ENCODE data around the gene STK32A.
"Not testable (repeated sequence)": the region's sequence is repeated elsewhere in the genome, so short reads cannot be mapped to it uniquely, and the experiment has no call there.

STK32A gene

DNA sequence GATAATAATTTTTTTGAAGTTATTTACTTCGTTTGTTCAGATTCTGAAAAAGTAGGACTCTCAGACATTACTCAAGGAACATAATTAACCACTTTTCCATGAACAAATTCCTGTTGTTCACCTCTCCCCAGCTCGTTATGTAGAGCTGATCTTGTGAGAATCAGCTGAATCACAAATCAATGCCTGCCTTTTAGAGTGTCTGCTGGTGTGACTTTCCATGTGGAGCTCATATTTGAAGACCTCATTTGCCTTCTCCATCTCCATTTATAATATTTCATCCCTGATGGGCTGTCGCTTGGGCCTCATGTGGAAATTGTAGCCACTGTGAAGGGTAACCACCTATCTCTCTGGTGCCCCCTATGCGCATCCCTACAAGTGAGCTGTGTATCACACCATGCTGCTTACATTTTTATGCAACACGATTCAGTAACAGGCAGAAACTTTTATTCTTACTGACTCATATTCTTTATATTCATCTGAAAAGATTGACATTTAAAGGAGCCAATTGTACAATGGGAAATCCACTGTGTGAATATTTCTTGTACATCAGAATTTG is 111.3 kb downstream of the STK32A start:
- no peak for DNase-seq (ENCODE audit: low read depth in 2 of 2)

DNA sequence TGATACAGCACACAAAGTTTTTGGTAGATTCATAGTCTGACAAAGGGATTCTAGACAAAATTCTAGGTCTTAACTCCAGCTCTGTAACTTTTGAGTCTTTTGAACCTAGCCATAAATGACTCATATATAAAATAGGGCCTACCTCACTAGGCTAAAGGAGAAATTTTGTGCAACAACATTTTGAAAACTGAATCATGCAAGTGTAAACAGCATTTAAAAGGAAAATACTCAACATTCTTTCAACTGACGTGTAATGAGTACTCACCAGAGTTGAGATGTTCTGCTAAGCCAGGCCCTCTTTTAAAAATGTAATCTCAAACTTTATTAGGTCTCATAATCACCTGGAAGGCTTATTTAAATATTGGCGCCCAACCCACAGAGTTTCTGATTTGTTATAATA is 113.2 kb downstream of the STK32A start:
- no peak for DNase-seq (ENCODE audit: low read depth in 2 of 2)

DNA sequence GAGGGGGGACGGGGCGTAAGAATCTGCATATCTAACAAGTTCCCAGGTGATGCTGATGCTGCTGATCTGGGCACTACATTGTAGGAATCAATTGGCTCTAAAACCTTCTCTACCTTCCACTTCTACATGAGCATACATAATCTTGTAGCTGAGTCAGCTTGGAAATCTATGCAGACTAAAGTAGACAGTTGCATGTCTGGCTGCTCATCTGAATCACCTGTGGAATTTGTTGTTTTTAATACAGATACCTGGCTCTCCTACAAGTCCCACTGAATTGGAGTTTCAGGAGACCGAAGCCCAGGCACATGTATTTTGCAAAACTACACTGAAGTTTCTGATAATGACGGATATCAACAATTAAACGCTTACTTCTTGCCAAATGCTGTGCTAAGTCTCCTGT is 113.6 kb downstream of the STK32A start:
- DNase-seq (ENCODE audit: low read depth in 2 of 2), result no peak

DNA sequence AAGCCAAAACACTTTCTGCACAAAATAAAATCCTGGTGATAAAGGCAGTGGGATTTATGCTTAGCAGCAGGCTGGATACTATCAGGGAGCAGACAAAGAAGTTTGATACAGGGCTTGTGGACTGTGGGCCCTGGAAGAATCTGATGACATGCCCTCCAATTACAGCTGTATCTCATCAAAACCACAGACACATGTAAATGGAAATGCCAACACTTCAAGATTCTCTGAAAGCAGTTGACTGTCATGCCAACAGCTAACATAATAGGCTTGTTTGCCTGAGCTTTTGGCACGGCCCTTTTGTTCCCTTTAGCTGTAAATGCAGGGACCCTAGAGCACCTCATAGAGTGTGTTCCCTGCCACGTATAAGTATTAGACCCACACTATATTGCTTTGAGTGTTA is 114.4 kb downstream of the STK32A start:
- DNase-seq (ENCODE audit: low read depth in 2 of 2), result no peak

DNA sequence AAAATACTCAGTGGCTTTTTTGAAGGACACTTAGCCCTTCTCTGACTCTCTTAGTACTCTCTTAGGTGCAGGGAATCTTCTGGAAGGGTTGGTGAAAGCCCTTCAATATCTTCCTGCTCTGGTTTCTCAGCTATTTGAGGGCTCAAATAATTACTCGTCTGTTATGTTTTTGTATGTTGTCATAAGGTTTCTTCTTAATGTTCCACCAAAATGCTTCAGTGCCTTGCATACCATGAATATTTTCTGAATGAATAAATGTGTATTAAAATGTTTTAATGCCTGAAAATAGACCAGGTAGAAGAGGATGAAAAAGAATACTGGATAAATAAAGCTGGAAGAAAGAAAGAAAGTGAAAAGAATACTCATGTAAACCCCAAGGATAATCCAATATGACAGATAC is 124.3 kb downstream of the STK32A start:
- DNase-seq (ENCODE audit: low read depth in 2 of 2), result no peak

DNA sequence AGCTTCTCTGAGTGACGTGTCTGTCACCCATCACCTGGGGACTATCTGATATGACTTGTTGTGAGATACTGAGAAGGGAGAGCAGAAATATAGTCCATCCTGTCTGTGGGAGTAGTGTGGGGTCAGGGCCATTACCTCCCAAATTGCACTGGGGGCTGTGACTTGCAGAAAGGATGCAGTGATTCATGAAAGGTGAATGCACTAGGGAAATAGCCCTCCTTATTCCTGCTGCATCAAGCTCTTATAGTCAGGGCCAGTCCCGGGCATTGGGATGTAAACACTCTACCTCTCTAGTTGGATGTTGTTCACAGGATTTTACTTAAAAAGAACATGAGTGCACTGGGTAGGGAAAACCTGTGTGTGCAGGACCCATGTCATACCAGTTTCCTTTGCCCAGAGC is 124.8 kb downstream of the STK32A start:
- no peak for DNase-seq (ENCODE audit: low read depth in 2 of 2)

DNA sequence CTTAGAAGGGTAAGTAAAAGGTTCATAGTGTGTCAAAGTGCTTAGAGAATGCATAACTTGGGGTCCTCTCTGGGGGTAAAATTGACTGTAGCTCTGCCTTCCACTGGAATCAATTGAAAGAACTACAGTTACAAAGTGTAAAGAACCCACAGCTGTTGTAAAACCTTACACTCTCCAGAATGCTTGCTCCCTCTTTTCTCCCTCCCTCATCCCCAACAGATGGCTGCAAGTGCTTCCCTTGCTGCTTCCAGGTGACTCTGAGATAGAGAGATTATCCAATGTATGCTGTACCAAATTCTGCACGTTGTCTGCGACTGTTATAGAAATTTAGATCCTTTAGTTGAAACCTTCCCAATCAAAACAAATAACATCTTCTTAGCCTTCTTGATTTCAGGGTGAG is 126.0 kb downstream of the STK32A start:
- DNase-seq (ENCODE audit: low read depth in 2 of 2), result no peak

DNA sequence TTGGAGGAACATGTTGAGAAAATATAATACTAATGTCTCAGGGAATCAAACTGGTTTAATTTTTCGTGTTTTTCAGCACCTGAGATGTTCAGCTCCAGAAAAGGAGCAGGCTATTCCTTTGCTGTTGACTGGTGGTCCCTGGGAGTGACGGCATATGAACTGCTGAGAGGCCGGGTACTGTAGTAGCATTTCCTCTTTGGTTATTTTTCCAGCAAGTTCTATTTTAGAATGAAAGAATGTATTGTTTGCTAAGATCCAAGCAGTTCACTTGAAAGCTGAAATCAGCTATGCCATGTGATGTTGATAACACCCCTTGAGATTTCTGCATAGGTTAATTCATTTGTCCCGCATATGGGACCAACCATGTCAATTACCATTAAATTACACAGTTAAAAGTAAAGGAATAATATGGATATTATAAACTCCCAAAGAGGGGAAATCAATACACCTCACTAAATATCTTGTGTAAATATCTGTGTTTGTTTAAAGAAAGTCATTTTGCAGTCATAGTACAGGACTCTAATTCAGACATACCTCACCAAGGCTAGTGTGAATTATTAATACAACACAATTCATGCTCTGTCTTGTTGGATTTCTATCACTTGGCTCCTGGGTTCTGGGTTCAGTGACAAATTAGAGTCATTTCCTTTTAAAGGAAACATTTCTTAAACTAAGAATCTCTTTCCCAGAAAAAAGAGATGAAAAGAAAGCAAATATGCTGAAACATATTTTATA is 126.8 kb downstream of the STK32A start:
- DNase-seq (ENCODE audit: low read depth in 2 of 2), result no peak

DNA sequence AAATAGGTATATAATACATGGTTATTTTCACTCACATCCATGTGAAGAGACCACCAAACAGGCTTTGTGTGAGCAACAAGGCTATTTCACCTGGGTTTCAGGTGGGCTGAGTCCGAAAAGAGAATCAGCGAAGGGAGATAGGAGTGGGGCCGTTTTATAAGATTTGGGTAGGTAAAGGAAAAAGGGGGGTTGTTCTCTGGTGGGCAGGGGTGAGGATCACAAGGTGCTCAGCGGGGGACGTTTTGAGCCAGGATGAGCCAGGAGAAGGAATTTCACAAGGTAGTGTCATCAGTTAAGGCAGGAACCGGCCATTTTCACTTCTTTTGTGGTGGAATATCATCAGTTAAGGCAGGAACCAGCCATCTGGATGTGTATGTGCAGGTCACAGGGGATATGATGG is 132.6 kb downstream of the STK32A start:
- not testable (repeated sequence) for DNase-seq (ENCODE audit: low read depth in 2 of 2)

DNA sequence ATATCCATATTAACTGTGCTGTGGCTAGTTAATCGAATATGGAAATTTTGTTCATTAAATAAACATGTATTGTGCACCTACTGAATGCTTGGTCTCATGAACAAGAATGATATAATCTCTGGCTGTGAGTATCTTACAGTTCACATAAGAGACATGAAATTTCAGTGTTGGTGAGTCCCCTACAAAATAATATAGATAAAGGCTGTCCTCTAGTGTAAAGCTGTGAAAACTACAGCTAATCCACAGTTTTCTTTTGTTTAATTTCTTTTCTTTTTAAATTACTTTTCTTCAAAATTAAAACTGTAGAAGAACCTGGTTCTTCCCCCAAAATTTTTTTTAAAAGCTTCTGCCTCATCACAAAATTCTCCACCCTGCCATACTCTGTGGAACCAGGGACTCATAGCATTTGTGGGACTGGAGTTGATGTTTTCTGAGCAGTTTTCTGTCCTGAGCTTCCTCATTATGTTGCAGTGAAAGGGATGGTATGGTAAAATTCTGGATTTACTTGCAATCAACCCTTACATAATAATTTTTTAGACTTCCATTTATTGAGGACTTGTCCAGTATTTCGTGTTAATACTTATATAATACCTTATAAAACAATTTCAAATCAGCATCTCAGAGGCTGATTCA is 135.0 kb downstream of the STK32A start:
- DNase-seq (ENCODE audit: low read depth in 2 of 2), result no peak

DNA sequence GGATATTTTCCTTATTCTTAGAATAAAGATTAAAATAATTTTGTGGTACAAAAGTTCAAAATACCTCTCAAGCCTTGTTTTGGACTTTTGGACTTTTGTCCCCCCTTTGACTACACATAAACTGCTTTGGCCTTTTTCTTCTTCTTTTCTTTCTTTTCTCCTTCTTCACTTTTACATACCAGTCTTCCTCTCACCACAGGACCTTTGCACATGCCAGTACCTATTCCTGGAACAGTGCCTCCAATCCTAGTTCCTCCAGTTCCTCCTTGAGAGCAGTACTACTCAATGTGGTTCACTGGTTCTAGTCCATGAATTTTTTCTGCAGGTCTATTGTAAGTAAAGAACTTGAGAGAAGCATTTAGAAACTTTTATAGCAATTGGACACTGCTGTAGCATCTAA is 136.5 kb downstream of the STK32A start:
- no peak for DNase-seq (ENCODE audit: low read depth in 2 of 2)

DNA sequence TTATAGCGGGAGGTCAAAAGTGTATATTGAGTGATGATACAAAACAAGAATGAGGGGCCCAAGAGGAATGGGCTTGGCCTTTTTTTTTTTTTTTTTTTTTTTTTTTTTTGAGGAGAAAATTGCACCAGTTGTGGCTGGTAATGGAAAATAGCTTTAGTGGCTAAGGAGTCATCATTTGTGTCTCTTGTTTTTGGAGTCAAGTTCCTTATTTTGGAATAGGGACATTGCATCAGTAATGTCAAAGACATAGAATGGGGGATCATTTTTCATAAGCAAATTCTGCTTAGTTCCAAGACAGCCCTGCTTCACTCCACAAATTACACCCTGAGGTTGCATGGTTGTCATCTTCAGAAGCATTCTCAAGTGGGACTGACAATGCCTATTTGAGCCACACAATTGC is 137.4 kb downstream of the STK32A start:
- no peak for DNase-seq (ENCODE audit: low read depth in 2 of 2)

DNA sequence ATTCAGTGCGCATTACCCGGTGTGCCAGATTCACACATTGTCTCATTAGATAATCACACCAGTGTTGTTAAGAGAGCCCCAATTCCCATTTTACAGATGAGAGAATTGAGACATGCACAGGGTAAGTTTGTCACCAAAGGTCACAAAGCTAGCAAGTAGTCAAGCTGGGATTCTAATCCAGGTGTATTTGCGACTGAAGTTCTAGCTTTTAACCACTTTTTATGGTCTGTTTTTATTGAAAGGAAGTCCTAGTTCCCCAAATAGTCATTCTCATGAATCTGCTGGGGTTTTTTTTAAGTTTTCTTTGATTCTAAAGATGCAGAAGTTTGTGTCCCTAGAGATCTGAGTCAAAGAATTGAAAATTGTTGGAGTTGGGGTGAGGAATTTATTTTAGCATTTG is 138.5 kb downstream of the STK32A start:
- no peak for DNase-seq (ENCODE audit: low read depth in 2 of 2)

DNA sequence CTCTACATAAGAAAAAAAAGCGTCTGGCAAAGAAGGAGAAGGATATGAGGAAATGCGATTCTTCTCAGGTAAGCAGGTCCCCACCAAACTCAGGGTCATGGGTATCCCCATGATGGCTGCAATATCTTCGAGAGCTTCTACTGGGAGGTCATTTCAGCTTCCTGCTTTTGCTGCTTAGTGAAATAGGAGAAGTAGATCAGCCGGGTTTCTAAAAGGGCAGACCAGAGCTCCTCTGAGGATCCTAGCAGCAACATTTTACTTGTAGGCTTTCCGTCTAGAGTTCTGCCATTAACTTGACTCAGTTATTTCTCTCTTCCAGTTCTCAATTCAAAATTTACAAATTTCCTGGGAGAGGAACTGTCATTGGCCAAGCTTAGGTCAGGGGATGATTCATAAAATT is 140.3 kb downstream of the STK32A start:
- DNase-seq (ENCODE audit: low read depth in 2 of 2), result no peak

DNA sequence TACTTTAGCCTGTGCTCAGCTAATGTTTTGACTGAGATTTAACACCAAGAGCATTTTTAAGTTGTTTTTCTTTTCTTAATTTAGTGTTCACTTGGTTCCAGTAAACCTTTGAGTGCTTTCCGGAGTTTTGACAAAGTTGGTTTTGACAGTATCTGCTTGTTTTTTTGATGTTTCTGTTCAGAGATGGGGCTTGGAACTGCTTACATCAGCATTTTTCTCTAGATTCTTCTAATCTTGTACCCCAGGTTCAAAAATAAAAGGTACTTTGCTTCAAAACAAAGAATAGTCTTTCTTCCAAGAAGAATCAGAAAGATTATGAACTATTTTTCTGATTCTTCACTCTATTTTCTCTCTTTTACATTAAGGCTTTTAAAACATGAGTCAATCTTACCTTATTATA is 142.9 kb downstream of the STK32A start:
- no peak for DNase-seq (ENCODE audit: low read depth in 2 of 2)

DNA sequence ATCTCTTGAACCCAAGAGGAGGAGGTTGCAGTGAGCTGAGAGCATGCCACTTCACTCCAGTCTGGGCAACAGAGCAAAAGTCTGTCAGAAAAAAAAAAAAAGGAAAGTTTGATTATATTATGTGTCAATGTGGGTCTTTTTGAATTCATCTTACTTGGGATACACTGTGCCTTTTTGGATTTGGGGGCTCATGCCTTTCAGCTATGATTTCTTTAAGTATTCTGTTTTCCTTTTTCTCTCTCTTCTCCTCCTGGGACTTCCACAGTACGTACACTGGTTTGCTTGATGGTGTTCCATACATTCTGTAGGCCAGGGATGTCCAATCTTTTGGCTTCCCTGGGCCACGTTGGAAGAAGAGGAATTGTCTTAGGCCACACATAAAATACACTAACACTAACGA is 146.7 kb downstream of the STK32A start:
- DNase-seq (ENCODE audit: low read depth in 2 of 2), result no peak

DNA sequence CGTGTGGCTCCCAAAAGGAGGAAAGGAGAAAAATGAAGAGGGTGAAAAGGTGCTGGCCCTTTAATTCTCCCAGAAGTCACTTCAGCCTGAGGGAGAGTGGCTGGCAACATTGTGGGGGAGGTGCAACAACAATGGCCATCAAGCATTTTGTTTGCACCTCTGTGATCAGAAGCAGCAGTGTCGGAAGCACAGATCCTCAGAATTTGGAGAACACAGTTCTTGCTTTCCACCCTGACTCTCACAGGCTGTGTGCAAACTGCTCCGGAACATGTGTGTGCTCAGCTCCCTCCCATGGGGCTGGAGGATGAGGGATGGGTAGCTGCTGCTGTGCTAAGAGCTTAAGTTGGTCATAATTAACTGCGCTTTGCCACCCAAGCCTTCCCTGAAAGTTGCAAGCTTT is 147.9 kb downstream of the STK32A start:
- no peak for DNase-seq (ENCODE audit: low read depth in 2 of 2)

DNA sequence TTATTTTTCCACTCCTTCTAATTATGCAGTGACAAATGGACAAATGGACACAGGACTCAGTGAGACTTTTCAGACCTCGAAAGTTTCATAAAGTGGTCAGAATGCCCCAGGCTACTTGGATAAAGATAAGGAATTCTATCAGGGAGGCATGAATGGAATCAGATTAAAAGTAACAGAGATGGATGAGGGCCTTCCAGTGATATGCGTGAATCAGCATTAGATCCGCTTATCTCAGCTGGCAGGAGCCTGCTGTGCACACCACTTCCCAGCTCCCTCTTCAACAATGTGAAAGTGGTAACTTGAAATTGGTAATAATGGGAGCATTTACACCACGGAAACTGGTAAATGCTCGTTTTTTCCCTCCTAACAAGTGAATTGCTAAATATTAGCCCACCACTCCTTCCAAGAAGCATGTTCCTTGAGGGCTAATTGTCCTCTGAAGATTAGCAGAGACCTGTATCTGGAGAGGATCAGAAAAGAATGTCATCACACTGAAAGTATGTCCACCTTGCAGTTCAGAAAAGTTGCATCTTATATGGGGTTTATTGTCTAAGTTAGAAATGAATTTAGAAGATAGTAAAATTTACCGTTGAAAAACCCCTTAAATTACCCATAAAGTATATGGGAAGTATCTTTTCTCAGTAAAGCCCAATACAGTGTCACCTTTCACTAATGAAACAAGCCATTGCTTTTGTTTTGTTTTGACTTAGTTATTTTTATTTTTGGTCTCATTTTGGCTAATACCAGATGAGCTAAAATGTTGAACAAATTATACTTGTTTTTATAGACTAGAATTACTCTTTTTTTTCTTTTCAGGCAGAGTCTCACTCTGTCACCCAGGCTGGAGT is 149.7 kb downstream of the STK32A start:
- no peak for DNase-seq (ENCODE audit: low read depth in 2 of 2)

DNA sequence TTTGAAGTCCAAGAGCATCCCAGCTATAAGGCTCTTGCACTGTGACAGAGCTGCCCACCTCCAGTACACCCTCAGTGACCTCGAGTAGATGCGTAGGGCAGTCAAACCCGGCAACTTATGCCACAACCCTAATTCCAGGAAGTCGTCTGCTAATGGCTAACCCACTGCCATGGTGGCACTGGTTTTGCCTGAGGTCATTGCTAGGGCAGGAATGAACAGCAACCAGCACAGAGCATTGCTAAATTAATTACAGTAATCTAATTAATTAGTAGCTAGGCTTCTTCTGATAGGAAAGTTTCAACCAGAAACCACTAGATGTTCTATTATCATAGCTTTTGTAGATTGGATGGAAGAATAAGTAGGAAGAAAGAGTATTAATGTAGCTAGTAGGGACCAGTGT is 152.3 kb downstream of the STK32A start:
- DNase-seq (ENCODE audit: low read depth in 2 of 2), result no peak

DNA sequence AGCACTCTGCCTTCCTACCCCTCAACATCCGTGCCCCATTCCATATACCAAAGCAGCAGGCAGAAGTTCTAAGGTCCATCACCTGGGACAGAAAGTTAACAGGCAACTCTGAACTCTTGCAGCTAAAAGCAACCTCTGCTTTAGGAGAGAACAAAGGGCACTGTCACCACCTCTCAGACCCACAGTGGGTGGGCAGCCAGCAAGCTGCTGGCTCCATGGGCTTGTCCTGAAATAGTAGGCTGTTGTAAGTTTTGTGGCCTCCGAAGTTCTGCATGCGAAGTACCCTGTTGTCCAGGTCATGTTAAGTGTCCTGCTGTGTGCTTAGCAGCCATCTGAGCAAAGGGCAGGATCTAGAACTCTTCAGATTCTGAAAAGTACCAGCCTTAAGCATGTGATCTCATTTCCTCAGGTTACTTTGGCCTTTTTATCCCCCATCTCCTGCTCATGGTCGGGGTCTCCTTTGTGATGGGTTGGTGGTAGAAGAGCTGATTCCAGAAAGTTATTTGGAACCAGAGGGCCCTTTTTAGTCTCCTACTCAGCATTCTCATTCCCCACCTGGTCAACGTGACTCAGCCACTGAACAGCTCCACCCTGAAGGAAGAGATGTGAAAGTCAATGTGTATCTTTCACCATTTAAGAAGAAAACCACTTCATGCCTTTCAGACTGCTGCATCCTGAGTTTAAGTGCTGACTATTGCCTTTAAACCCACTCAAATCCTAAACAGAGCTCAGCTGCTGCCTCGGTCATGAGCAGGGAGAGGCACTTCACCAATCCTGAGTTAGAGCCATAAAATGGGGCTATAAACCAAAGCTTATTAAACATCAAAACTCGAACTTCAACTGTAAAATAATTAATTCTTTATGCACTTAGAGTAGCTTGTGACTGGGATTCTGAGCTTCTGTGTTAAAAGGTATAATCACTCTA is 153.6 kb downstream of the STK32A start:
- no peak for DNase-seq (ENCODE audit: low read depth in 2 of 2)

DNA sequence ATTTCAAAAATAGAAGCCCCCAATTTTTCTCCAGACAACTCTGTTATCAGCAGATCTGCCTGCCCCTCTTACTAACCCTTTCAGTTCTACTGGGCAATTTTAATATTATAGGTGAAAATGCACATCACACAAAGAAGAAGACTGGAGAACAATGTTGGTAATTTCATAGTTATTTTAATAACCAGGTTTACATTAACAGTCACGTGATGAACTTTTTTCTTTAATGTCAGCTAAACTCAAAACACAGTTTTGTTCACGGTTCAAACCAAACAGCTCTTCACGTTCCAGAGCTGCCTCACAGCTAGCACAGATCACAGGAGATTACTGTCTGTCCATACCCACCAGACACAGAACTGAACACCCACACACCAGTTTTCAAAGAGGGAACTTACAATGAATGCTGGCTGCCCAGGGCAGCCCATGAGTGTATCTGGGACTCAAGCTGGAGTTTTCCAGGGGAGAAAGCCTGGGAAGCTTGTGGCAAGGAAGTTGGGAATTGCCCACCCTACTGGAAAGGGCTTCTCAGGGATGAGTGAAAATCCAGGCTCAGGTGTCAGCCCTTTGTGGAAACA is 155.9 kb downstream of the STK32A start:
- no peak for DNase-seq (ENCODE audit: low read depth in 2 of 2)

Measured in stimulated activated CD8-positive, alpha-beta memory T cell treated with anti-CD3 and anti-CD28 coated beads, Interleukin-2, amount 100 ng/mL, for 1 hour (primary cell).